HepG2 (cell line): ENCODE data around the gene HLA-DMB. TPM values are rescaled to one million over a fixed set of nuclear protein-coding genes. Genes with fewer than 3 reads are reported as not detected.
A peak's percentile ranks its signal among the peaks of the same experiment; 100 is the strongest.

ENCODE experiments used
- BHLHE40 ChIP-seq: IDR thresholded peaks from 2 replicates; pipeline ENCODE4 v1.6.1; 2011; ENCODE audit warnings: low read length, improper control_type of control experiment
- CCDC6 ChIP-seq: sonication (generic); formaldehyde crosslinking; IDR thresholded peaks from 2 replicates; pipeline ENCODE4 v1.8.1; 2022; ENCODE audit warnings: mild to moderate bottlenecking, missing genetic modification reagents, moderate library complexity
- CHD2 ChIP-seq: IDR thresholded peaks from 2 replicates; pipeline ENCODE4 v1.6.1; 2011; ENCODE audit warnings: low read depth, low read length, improper control_type of control experiment
- HOXA3 ChIP-seq: sonication (generic); formaldehyde crosslinking; IDR thresholded peaks from 2 replicates; pipeline ENCODE4 v1.5.0; 2020; ENCODE audit warnings: missing genetic modification reagents
- KDM1A ChIP-seq: IDR thresholded peaks from 2 replicates; pipeline ENCODE4 v1.6.1; 2016; ENCODE audit warnings: missing compliant biosample characterization
- MZF1 ChIP-seq: sonication (generic); formaldehyde crosslinking; IDR thresholded peaks from 2 replicates; pipeline ENCODE4 v1.8.1; 2023; ENCODE audit warnings: mild to moderate bottlenecking, missing genetic modification reagents, borderline replicate concordance
- PAWR ChIP-seq: sonication (generic); formaldehyde crosslinking; IDR thresholded peaks from 2 replicates; pipeline ENCODE4 v1.4.0; 2020; ENCODE audit warnings: missing genetic modification reagents, mild to moderate bottlenecking, borderline replicate concordance
- RFXAP ChIP-seq: sonication (generic); formaldehyde crosslinking; IDR thresholded peaks from 2 replicates; pipeline ENCODE4 v1.4.0; 2020; ENCODE audit warnings: missing genetic modification reagents, borderline replicate concordance
- SP2 ChIP-seq: sonication (generic); formaldehyde crosslinking; IDR thresholded peaks from 2 replicates; pipeline ENCODE4 v1.5.1; 2020; ENCODE audit warnings: mild to moderate bottlenecking, missing genetic modification reagents
- XBP1 ChIP-seq: sonication (generic); formaldehyde crosslinking; IDR thresholded peaks from 2 replicates; pipeline ENCODE4 v1.5.0; 2020; ENCODE audit warnings: missing genetic modification reagents
- ZBTB20 ChIP-seq: sonication (generic); formaldehyde crosslinking; IDR thresholded peaks from 2 replicates; pipeline ENCODE4 v1.8.1; 2023; ENCODE audit warnings: missing genetic modification reagents, low read depth, mild to moderate bottlenecking, borderline replicate concordance
- ZC3H4 ChIP-seq: sonication (generic); formaldehyde crosslinking; IDR thresholded peaks from 2 replicates; pipeline ENCODE4 v1.4.0; 2020; ENCODE audit warnings: missing genetic modification reagents, borderline replicate concordance
- ZFP62 ChIP-seq: sonication (generic); formaldehyde crosslinking; IDR thresholded peaks from 2 replicates; pipeline ENCODE4 v1.4.0; 2020; ENCODE audit warnings: missing genetic modification reagents
- ZFP82 ChIP-seq: sonication (generic); formaldehyde crosslinking; IDR thresholded peaks from 2 replicates; pipeline ENCODE4 v1.5.1; 2020; ENCODE audit warnings: mild to moderate bottlenecking, missing genetic modification reagents, borderline replicate concordance
- ZNF121 ChIP-seq: sonication (generic); formaldehyde crosslinking; IDR thresholded peaks from 2 replicates; pipeline ENCODE4 v1.5.0; 2020; ENCODE audit warnings: mild to moderate bottlenecking, missing genetic modification reagents
- ZNF256 ChIP-seq: sonication (generic); formaldehyde crosslinking; conservative IDR thresholded peaks from 2 replicates; pipeline ENCODE4 v1.4.0; 2020; ENCODE audit warnings: missing genetic modification reagents
- ZNF264 ChIP-seq: sonication (generic); formaldehyde crosslinking; IDR thresholded peaks from 2 replicates; pipeline ENCODE4 v1.4.0; 2020; ENCODE audit warnings: missing genetic modification reagents
- ZNF292 ChIP-seq: sonication (generic); formaldehyde crosslinking; IDR thresholded peaks from 2 replicates; pipeline ENCODE4 v1.8.1; 2022; ENCODE audit warnings: mild to moderate bottlenecking, low read depth, missing genetic modification reagents, borderline replicate concordance
- ZNF430 ChIP-seq: sonication (generic); formaldehyde crosslinking; IDR thresholded peaks from 2 replicates; pipeline ENCODE4 v1.9.0; 2021; ENCODE audit warnings: mild to moderate bottlenecking, missing genetic modification reagents
- ZNF484 ChIP-seq: sonication (generic); formaldehyde crosslinking; IDR thresholded peaks from 2 replicates; pipeline ENCODE4 v1.5.1; 2020; ENCODE audit warnings: mild to moderate bottlenecking, low read depth, missing genetic modification reagents, borderline replicate concordance
- ZNF576 ChIP-seq: sonication (generic); formaldehyde crosslinking; IDR thresholded peaks from 2 replicates; pipeline ENCODE4 v1.4.0; 2020; ENCODE audit warnings: mild to moderate bottlenecking, missing genetic modification reagents
- ZXDC ChIP-seq: sonication (generic); formaldehyde crosslinking; IDR thresholded peaks from 2 replicates; pipeline ENCODE4 v1.5.0; 2020; ENCODE audit warnings: mild to moderate bottlenecking, missing genetic modification reagents
- polyA plus RNA-seq, 8 experiments: library from polyadenylated mRNA; depleted of rRNA in 3 of 8; stranded (reverse) in 7 of 8; unstranded in 1 of 8; fragments of >200 nt; fragmentation: Illumina TruSeq in 4 of 8; extraction: Trizol in 4 of 8; gene quantifications; 2 replicates each; pipeline versions ENCODE4 v1.2.1 to v1.2.3, GENCODE V29; 2011 to 2016; ENCODE audit warnings: low read depth in 4 of 8, missing spikeins in 1 of 8, mixed read lengths in 1 of 8; ENCODE audit not compliant: insufficient read depth in 1 of 8
- total RNA-seq, 5 experiments: library from RNA; depleted of rRNA; stranded (reverse); fragments of >200 nt; fragmentation: Illumina TruSeq; extraction: Trizol; gene quantifications; 2 replicates each; pipeline ENCODE4 v1.2.3, GENCODE V29; 2016; ENCODE audit warnings: low read depth in 1 of 5
- TF ChIP-seq, protein P1 (sequence below): sonication (generic); formaldehyde crosslinking; IDR thresholded peaks from 2 replicates; pipeline ENCODE4 v1.9.0; 2021; ENCODE audit warnings: missing genetic modification reagents, borderline replicate concordance
- TF ChIP-seq, protein P2 (sequence below): sonication (generic); formaldehyde crosslinking; IDR thresholded peaks from 2 replicates; pipeline ENCODE4 v1.8.0; 2022; ENCODE audit warnings: missing genetic modification reagents, mild to moderate bottlenecking, inconsistent platforms, borderline replicate concordance

Gene HLA-DMB
- total and polyA plus RNA-seq, 2 of the 13 experiments (the other 11 are each of a cell fraction or from before 2014, with no cell fraction given): not detected

GRCh38 chr6:32894085-32895005 lies 46.5 kb downstream of the HLA-DMB start (continued):
- TF ChIP-seq CHD2 (no peak), XBP1 (no peak), ZNF292 (CRISPR knock-in tag) (peak; percentile 75), KDM1A (CRISPR knock-in tag) (no peak), ZNF256 (CRISPR knock-in tag) (0 out of 2 replicates have a peak, but pooled peaks have one; percentile 47), ZNF576 (CRISPR knock-in tag) (no peak), CCDC6 (peak; percentile 19; the same call in 1 of the 2 replicates), ZFP82 (CRISPR knock-in tag) (no peak), ZBTB20 (CRISPR knock-in tag) (peak; percentile 44; the same call in 1 of the 2 replicates), ZXDC (CRISPR knock-in tag) (0 out of 2 replicates have a peak, but pooled peaks have one; percentile 39), ZNF121 (CRISPR knock-in tag) (no peak), BHLHE40 (no peak), ZC3H4 (CRISPR knock-in tag) (no peak), ZNF484 (CRISPR knock-in tag) (no peak), PAWR (no peak), RFXAP (CRISPR knock-in tag) (no peak; the same call in 1 of the 2 replicates), ZNF430 (CRISPR knock-in tag) (no peak; the same call in 1 of the 2 replicates), HOXA3 (CRISPR knock-in tag) (peak; percentile 83; the same call in 1 of the 2 replicates), ZFP62 (CRISPR knock-in tag) (no peak), ZNF264 (CRISPR knock-in tag) (no peak), SP2 (CRISPR knock-in tag) (peak; percentile 99), MZF1 (CRISPR knock-in tag) (no peak)
- TF ChIP-seq, protein P1, sequence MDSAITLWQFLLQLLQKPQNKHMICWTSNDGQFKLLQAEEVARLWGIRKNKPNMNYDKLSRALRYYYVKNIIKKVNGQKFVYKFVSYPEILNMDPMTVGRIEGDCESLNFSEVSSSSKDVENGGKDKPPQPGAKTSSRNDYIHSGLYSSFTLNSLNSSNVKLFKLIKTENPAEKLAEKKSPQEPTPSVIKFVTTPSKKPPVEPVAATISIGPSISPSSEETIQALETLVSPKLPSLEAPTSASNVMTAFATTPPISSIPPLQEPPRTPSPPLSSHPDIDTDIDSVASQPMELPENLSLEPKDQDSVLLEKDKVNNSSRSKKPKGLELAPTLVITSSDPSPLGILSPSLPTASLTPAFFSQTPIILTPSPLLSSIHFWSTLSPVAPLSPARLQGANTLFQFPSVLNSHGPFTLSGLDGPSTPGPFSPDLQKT (CRISPR knock-in tag): no peak
- TF ChIP-seq, protein P2, sequence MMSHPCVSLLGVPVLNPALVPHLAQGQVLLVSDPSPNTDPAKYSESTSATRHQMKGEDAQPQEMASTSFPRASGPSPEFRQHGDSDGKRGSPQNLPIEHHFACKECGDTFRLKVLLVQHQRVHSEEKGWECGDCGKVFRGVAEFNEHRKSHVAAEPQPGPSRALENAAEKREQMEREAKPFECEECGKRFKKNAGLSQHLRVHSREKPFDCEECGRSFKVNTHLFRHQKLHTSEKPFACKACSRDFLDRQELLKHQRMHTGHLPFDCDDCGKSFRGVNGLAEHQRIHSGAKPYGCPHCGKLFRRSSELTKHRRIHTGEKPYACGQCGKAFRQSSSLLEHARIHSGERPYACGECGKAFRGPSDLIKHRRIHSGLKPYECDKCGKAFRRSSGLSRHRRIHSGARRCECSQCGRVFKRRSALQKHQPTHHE: no peak
